ENCODE results near the gene MSH6.

The MSH6 gene

DNA sequence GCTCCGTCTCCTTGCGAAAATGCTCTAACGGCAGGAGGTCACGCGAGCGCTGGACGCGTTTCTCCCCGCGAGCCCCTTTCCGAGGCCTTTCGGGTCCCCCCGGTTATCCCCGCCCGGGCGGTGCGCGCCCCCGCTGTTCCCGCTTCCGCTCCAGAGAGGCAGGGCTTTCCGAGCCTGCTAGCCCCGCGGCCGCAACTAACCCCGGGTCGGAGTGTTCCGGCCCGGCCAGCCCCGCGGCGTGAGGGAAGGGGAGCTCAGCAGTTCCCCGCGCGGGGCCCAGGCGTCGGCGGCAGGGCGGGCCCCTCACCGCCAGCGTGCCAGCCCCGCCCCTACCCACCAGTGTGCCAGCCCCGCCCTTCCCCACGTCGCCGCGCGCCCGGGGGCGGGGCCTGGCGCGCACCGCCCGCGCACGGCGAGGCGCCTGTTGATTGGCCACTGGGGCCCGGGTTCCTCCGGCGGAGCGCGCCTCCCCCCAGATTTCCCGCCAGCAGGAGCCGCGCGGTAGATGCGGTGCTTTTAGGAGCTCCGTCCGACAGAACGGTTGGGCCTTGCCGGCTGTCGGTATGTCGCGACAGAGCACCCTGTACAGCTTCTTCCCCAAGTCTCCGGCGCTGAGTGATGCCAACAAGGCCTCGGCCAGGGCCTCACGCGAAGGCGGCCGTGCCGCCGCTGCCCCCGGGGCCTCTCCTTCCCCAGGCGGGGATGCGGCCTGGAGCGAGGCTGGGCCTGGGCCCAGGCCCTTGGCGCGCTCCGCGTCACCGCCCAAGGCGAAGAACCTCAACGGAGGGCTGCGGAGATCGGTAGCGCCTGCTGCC, at the start of gene MSH6:
TSS of gene MSH6 (plus strand) at position 475 of the 815 bp plus-strand sequence. CDS start at position 564, 89 bp downstream.
- TF ChIP-seq EZH2phosphoT487 (IDR thresholded peaks at IDR 0.05; ENCODE audit: borderline replicate concordance) (no peak), CTCF (conservative IDR thresholded peaks at IDR 0.05; ENCODE audit: low read length) (no peak)
- Histone ChIP-seq H3K9ac (ENCODE audit: low read depth, low read length, poor library complexity, severe bottlenecking) (peak within 1 kb of the TSS; percentile 95), H3K36me3 (ENCODE audit: insufficient read depth, low read length) (no peaks in the 10 kb centered on the region), H3K27me3 (ENCODE audit: insufficient read depth, low read length, poor library complexity, severe bottlenecking) (no peaks in the 10 kb centered on the region), H3K79me2 (ENCODE audit: insufficient read depth, low read length) (peaks cover 41% of the 10 kb centered on the region), H3K9me3 (ENCODE audit: insufficient read depth, low read depth, low read length) (no peaks in the 10 kb centered on the region), H4K20me1 (ENCODE audit: insufficient read depth, low read length, poor library complexity, severe bottlenecking) (peaks cover 47% of the 10 kb centered on the region), H3K4me1 (ENCODE audit: insufficient read depth, low read length, poor library complexity, severe bottlenecking) (peaks cover 34% of the 10 kb centered on the region), H2AFZ (ENCODE audit: low read length) (peak within 1 kb of the TSS; percentile 99), H3K4me3 (ENCODE audit: low read length, poor library complexity, severe bottlenecking) (peak within 1 kb of the TSS; percentile 84), H3K9me2 (replicated peaks; ENCODE audit: low read depth, low read length) (no peaks in the 10 kb centered on the region), H3K4me2 (ENCODE audit: low read depth, low read length, poor library complexity, severe bottlenecking) (peak within 1 kb of the TSS; percentile 83), H3F3A (ENCODE audit: low read depth) (peaks cover 5% of the 10 kb centered on the region; the same call in 1 of the 2 replicates)

DNA sequence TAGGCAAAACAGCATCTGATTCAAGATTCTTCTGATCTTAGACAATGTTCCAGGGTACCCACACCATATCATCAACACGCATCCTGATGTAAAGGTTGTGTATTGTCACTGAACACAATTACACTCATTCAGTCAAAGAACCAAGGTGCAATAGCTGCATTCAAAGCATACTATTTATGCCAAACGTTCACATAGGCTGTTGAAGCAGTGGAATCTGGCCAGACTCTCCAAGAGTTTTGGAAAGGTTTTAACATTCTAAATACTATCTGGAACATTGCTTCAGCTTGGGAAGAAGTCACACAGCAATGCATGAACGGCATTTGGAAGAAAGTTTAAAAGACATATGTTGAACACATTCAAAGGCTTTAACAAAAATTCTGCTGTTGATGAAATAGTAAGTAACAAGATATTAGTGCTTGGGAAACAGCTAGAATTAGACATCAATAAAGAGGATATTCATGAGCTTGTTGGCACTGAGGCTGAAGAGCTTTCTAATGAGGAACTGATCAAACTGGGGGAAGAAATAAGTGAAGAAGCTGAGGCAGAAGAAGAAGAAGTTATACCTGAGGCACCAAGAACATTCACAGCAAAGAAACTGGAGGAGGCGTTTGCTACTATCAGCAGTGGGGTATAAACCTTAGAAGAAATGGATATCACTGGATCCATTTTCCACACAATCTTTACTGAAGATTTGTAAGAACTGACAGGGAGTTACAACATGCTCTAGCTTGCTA, 47.6 kb upstream of the MSH6 start:
- Histone ChIP-seq H3K4me3 (ENCODE audit: low read length, poor library complexity, severe bottlenecking) (no peak overlapping the region), H3K9ac (ENCODE audit: low read depth, low read length, poor library complexity, severe bottlenecking) (no peak overlapping the region), H3K36me3 (ENCODE audit: insufficient read depth, low read length) (no peaks in the 10 kb centered on the region), H3K9me3 (ENCODE audit: insufficient read depth, low read depth, low read length) (no peaks in the 10 kb centered on the region), H3F3A (ENCODE audit: low read depth) (no peaks in the 10 kb centered on the region), H4K20me1 (ENCODE audit: insufficient read depth, low read length, poor library complexity, severe bottlenecking) (no peaks in the 10 kb centered on the region), H2AFZ (ENCODE audit: low read length) (no peak overlapping the region), H3K4me2 (ENCODE audit: low read depth, low read length, poor library complexity, severe bottlenecking) (no peak overlapping the region), H3K9me2 (replicated peaks; ENCODE audit: low read depth, low read length) (no peaks in the 10 kb centered on the region), H3K79me2 (ENCODE audit: insufficient read depth, low read length) (no peaks in the 10 kb centered on the region), H3K4me1 (ENCODE audit: insufficient read depth, low read length, poor library complexity, severe bottlenecking) (no peaks in the 10 kb centered on the region), H3K27me3 (ENCODE audit: insufficient read depth, low read length, poor library complexity, severe bottlenecking) (no peaks in the 10 kb centered on the region)
- no peak for TF ChIP-seq EZH2phosphoT487 (IDR thresholded peaks at IDR 0.05; ENCODE audit: borderline replicate concordance)
- TF ChIP-seq CTCF (conservative IDR thresholded peaks at IDR 0.05; ENCODE audit: low read length) = no peak

GRCh38 chr2:47735912-47736311, 47.0 kb upstream of the MSH6 start:
- Histone ChIP-seq H3K36me3 (ENCODE audit: insufficient read depth, low read length) (no peaks in the 10 kb centered on the region), H3K9me2 (replicated peaks; ENCODE audit: low read depth, low read length) (no peaks in the 10 kb centered on the region), H3K4me2 (ENCODE audit: low read depth, low read length, poor library complexity, severe bottlenecking) (no peak overlapping the region), H3K4me3 (ENCODE audit: low read length, poor library complexity, severe bottlenecking) (no peak overlapping the region), H3F3A (ENCODE audit: low read depth) (no peaks in the 10 kb centered on the region), H3K27me3 (ENCODE audit: insufficient read depth, low read length, poor library complexity, severe bottlenecking) (no peaks in the 10 kb centered on the region), H3K4me1 (ENCODE audit: insufficient read depth, low read length, poor library complexity, severe bottlenecking) (no peaks in the 10 kb centered on the region), H3K79me2 (ENCODE audit: insufficient read depth, low read length) (no peaks in the 10 kb centered on the region), H3K9me3 (ENCODE audit: insufficient read depth, low read depth, low read length) (no peaks in the 10 kb centered on the region), H2AFZ (ENCODE audit: low read length) (no peak overlapping the region), H4K20me1 (ENCODE audit: insufficient read depth, low read length, poor library complexity, severe bottlenecking) (no peaks in the 10 kb centered on the region), H3K9ac (ENCODE audit: low read depth, low read length, poor library complexity, severe bottlenecking) (no peak overlapping the region)
- TF ChIP-seq EZH2phosphoT487 (IDR thresholded peaks at IDR 0.05; ENCODE audit: borderline replicate concordance) = no peak
- TF ChIP-seq CTCF (conservative IDR thresholded peaks at IDR 0.05; ENCODE audit: low read length) = no peak
